Kidney epithelial cell (primary cell): ENCODE data around the gene ITGB1BP1. TPM values are rescaled to one million over a fixed set of nuclear protein-coding genes. Genes with fewer than 3 reads are reported as not detected.

Source experiments
- DNase-seq: peaks from one replicate; pipeline ENCODE4 v3.0.0-alpha.2; 2010; ENCODE audit warnings: low read depth
- H3K27me3 ChIP-seq: 2 replicates; pipeline ENCODE4 v1.6.0; 2011; ENCODE audit warnings: low read length; ENCODE audit not compliant: control insufficient read depth, insufficient read depth
- H3K36me3 ChIP-seq: 2 replicates; pipeline ENCODE4 v1.5.1; 2011; ENCODE audit warnings: low read length; ENCODE audit not compliant: control insufficient read depth, insufficient read depth
- H3K4me3 ChIP-seq: 2 replicates; pipeline ENCODE4 v1.5.1; 2011; ENCODE audit warnings: low read depth, mild to moderate bottlenecking, control low read depth, low read length
- CTCF ChIP-seq: IDR thresholded peaks from 2 replicates; pipeline ENCODE4 v1.5.1; 2011; ENCODE audit warnings: mild to moderate bottlenecking, moderate library complexity, low read length, control low read depth, inconsistent platforms; ENCODE audit not compliant: insufficient read depth, poor library complexity, severe bottlenecking
- total RNA-seq: library from RNA; depleted of rRNA; stranded (reverse); fragments of >200 nt; gene quantifications from 2 replicates; pipeline ENCODE4 v1.2.3, GENCODE V29; 2015

ITGB1BP1 gene
- total RNA-seq, 1 donor from 2014 or later = 41.4 TPM

DNA sequence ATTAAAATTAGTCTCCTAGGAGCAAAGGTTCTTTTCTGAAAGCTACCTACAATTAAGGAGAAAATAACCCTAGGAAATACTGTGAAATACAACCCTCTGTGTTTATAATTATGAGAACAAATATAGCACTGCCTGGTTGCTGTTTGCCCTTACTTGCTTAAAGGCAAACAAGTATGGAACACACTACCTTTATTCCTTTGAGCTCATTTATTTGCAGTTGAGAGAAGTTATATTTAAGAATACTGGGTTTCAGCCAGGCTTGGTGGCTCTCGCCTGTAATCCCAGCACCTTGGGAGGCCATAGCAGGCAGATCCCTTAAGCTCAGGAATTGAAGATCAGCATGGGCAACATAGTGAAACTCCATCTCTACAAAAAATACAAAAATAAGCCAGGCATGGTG, 27.9 kb upstream of the ITGB1BP1 start:
- TF ChIP-seq CTCF = no peak
- H3K4me3 ChIP-seq = no peak overlapping the region
- peaks cover 2% of the 10 kb centered on the region for H3K36me3 ChIP-seq
- no peaks in the 10 kb centered on the region for H3K27me3 ChIP-seq
- no peak for DNase-seq

GRCh38 chr2:9445089-9445488, 21.8 kb upstream of the ITGB1BP1 start:
- DNase-seq = no peak
- TF ChIP-seq CTCF = no peak
- Histone ChIP-seq H3K4me3 (no peak overlapping the region), H3K36me3 (no peaks in the 10 kb centered on the region), H3K27me3 (no peaks in the 10 kb centered on the region)

DNA sequence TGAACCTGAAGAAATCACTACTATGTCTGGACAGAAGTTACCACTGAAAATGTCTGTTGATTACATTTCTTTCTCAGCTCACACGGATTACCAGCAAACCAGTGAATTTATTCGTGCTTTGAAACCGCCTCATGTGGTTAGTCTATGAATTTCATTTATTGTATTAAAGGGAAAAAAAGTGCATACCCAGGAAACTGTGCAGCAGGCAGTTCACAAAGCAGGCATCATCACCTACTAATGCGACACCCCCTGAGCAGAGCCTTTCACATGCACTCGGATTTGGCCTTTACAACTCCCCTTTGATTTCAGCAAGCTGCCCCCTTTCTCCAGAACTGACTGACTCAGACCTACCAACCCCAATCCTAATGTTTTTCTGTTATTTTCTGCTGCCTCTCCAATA, 20.2 kb upstream of the ITGB1BP1 start:
- no peak for TF ChIP-seq CTCF
- Histone ChIP-seq H3K4me3 (no peak overlapping the region), H3K36me3 (no peaks in the 10 kb centered on the region), H3K27me3 (no peaks in the 10 kb centered on the region)
- DNase-seq = no peak

GRCh38 chr2:9441556-9441955, 18.2 kb upstream of the ITGB1BP1 start:
- no peak for DNase-seq
- Histone ChIP-seq H3K36me3 (peaks cover 1% of the 10 kb centered on the region), H3K27me3 (no peaks in the 10 kb centered on the region)

DNA sequence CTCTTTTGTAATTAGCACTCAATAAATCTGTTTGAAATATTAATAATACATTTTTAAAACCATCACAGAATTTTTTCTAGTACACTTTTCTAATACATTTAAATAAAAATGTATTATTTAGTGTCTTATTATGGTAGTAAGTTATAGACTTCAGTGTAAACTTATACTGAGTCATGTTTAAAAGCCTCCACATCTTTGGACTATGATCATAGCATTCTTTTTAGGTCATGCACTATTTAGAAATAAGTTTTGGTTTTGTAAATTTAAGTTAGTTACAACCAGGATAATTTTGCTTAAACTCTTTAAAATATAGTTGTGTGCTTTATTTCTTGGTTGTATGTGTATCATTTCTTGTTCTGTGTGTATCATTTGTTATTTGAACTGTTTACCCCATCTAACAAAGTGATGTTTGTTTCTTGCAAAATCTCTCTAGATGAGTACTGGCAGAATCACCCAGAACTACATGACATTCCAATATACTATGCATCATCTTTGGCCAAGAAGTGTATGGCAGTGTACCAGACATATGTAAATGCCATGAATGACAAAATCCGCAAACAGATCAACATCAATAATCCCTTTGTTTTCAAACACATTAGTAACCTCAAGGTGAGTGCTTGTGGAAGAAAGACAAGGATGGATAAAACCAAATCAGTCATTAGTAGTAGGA, 16.9 kb upstream of the ITGB1BP1 start:
- no peak for DNase-seq
- Histone ChIP-seq H3K27me3 (no peaks in the 10 kb centered on the region), H3K36me3 (peaks cover 1% of the 10 kb centered on the region), H3K4me3 (no peak overlapping the region)
- no peak for TF ChIP-seq CTCF

More at GRCh38 chr2:9441556-9441955, 18.2 kb upstream of the ITGB1BP1 start:
- no peak overlapping the region for H3K4me3 ChIP-seq
- no peak for TF ChIP-seq CTCF

- Histone ChIP-seq H3K4me3 (no peak overlapping the region), H3K36me3 (peaks cover 1% of the 10 kb centered on the region), H3K27me3 (no peaks in the 10 kb centered on the region)
- no peak for TF ChIP-seq CTCF
- no peak for DNase-seq
Measured at GRCh38 chr2:9439536-9439935, 16.2 kb upstream of the ITGB1BP1 start.
